Keratinocyte (primary cell): Measurements from ENCODE around the gene PRLR. TPM values are rescaled to one million over a fixed set of nuclear protein-coding genes. Genes with fewer than 3 reads are reported as not detected.

Source experiments
- DNase-seq: peaks from one replicate; pipeline ENCODE4 v3.0.0-alpha.2; 2011; ENCODE audit warnings: low read depth, missing footprints, low spot score
- FAIRE-seq: peaks from 2 replicates; lab custom pipeline; 2011; peaks lifted over from hg19 to GRCh38; lab: Jason Lieb, UNC
- H2AFZ ChIP-seq: 2 replicates; pipeline ENCODE4 v1.6.0; 2012; ENCODE audit warnings: low read length, control low read depth, inconsistent platforms; ENCODE audit not compliant: control insufficient read depth
- H3K27ac ChIP-seq: 2 replicates; pipeline ENCODE4 v1.5.1; 2011; ENCODE audit warnings: low read length; ENCODE audit not compliant: control insufficient read depth, insufficient read depth
- H3K27me3 ChIP-seq: 3 replicates; pipeline ENCODE4 v1.6.0; 2011; ENCODE audit warnings: low read length; ENCODE audit not compliant: control insufficient read depth, insufficient read depth; ENCODE audit errors: extremely low read depth
- H3K36me3 ChIP-seq, 2 experiments: 2 replicates in 1 of 2; 3 replicates in 1 of 2; pipeline ENCODE4 v1.5.1; 2011; ENCODE audit warnings: low read length in 2 of 2, mild to moderate bottlenecking in 1 of 2; ENCODE audit not compliant: control insufficient read depth in 2 of 2, insufficient read depth in 2 of 2; ENCODE audit errors: extremely low read depth in 1 of 2
- H3K4me1 ChIP-seq: 3 replicates; pipeline ENCODE4 v1.5.1; 2011; ENCODE audit warnings: low read length; ENCODE audit not compliant: control insufficient read depth, insufficient read depth; ENCODE audit errors: extremely low read depth
- H3K4me2 ChIP-seq: 3 replicates; pipeline ENCODE4 v1.6.0; 2011; ENCODE audit warnings: low read depth, low read length; ENCODE audit not compliant: control insufficient read depth, insufficient read depth; ENCODE audit errors: extremely low read depth
- H3K4me3 ChIP-seq, 3 experiments: fragments of 200-600 bp in 1 of 3; sonication (generic) in 1 of 3; 2 replicates in 2 of 3; 3 replicates in 1 of 3; pipeline ENCODE4 v1.5.1; 2011 to 2016; ENCODE audit warnings: low read length in 3 of 3, mild to moderate bottlenecking in 3 of 3, control low read depth in 2 of 3, inconsistent platforms in 1 of 3, low read depth in 1 of 3, mixed read lengths in 1 of 3, mixed run types in 1 of 3, moderate library complexity in 1 of 3; ENCODE audit not compliant: control insufficient read depth in 2 of 3, insufficient read depth in 2 of 3; ENCODE audit errors: extremely low read depth in 1 of 3
- H3K79me2 ChIP-seq: 2 replicates; pipeline ENCODE4 v1.6.0; 2012; ENCODE audit warnings: low read length; ENCODE audit not compliant: control insufficient read depth, insufficient read depth
- H3K9ac ChIP-seq: 3 replicates; pipeline ENCODE4 v1.6.0; 2011; ENCODE audit warnings: low read length; ENCODE audit not compliant: control insufficient read depth, insufficient read depth; ENCODE audit errors: extremely low read depth
- H3K9me1 ChIP-seq: 3 replicates; pipeline ENCODE4 v1.6.0; 2011; ENCODE audit warnings: low read length; ENCODE audit not compliant: control insufficient read depth, insufficient read depth; ENCODE audit errors: extremely low read depth
- H3K9me3 ChIP-seq: 2 replicates; pipeline ENCODE4 v1.5.1; 2012; ENCODE audit warnings: low read depth, low read length; ENCODE audit not compliant: control insufficient read depth
- H4K20me1 ChIP-seq: 3 replicates; pipeline ENCODE4 v1.6.0; 2011; ENCODE audit warnings: low read length; ENCODE audit not compliant: control insufficient read depth, insufficient read depth; ENCODE audit errors: extremely low read depth
- CTCF ChIP-seq, 3 experiments: IDR thresholded peaks in 1 of 3; conservative IDR thresholded peaks in 1 of 3; optimal IDR thresholded peaks in 1 of 3; 2 replicates in 2 of 3; 3 replicates in 1 of 3; pipeline versions ENCODE3 to v1.5.1; 2011; ENCODE audit warnings: low read length in 3 of 3, mild to moderate bottlenecking in 3 of 3, moderate library complexity in 2 of 3, control low read depth in 1 of 3, inconsistent platforms in 1 of 3; ENCODE audit not compliant: insufficient read depth in 2 of 3; ENCODE audit errors: extremely low read depth in 1 of 3
- EZH2 ChIP-seq: IDR thresholded peaks from one replicate; pipeline ENCODE4 v1.6.1; 2012; ENCODE audit warnings: inconsistent platforms, mild to moderate bottlenecking, low read length, moderate library complexity
- dilution Hi-C: fragments of 300-500 bp; cut with MboI; formaldehyde crosslinking; loops from one replicate; pipeline ENCODE4 v1.7.0; 2020; ENCODE audit warnings: low sequenced_read_pairs; ENCODE audit not compliant: extremely low pct_ligation_motif_present
- polyA plus RNA-seq, 5 experiments: library from polyadenylated mRNA; depleted of rRNA in 3 of 5; stranded (reverse) in 3 of 5; stranded (forward) in 1 of 5; unstranded in 1 of 5; fragments of >200 nt; gene quantifications; 1 replicate in 1 of 5; 2 replicates in 3 of 5; 3 replicates in 1 of 5; pipeline versions ENCODE4 v1.2.1 to v1.2.3, GENCODE V29; 2011 to 2012; ENCODE audit warnings: missing spikeins in 2 of 5, low read depth in 1 of 5, low replicate concordance in 1 of 5

Gene PRLR
- polyA plus RNA-seq, 1 donor (not counting 4 experiments of a cell fraction or from before 2014, with no cell fraction given), result 0.04 TPM

- TF ChIP-seq EZH2 (no peak), CTCF (optimal IDR thresholded peaks at IDR 0.05 in 1 of 3, IDR thresholded peaks at IDR 0.05 in 1 of 3, conservative IDR thresholded peaks at IDR 0.05 in 1 of 3; ENCODE audit: extremely low read depth in 1 of 3, insufficient read depth in 2 of 3, low read length in 3 of 3) (no peak)
- Histone ChIP-seq H3K9me3 (no peaks in the 10 kb centered on the region), H3K27ac (no peak overlapping the region), H3K9ac (no peak overlapping the region), H3K79me2 (no peaks in the 10 kb centered on the region), H3K4me2 (no peak overlapping the region), H3K27me3 (no peaks in the 10 kb centered on the region), H3K4me3 (no peak overlapping the region), H3K36me3 (no peaks in the 10 kb centered on the region), H4K20me1 (no peaks in the 10 kb centered on the region), H3K9me1 (no peaks in the 10 kb centered on the region), H2AFZ (no peak overlapping the region), H3K4me1 (peaks cover 1% of the 10 kb centered on the region)
- FAIRE-seq, result no peak
- dilution Hi-C loops, result no loop called here
- no peak for DNase-seq
These were observed 107.5 kb downstream of the PRLR start for GRCh38 chr5:35122819-35123218.

- H3K4me2 ChIP-seq, result no peak overlapping the region
- dilution Hi-C loops, result no loop called here
- TF ChIP-seq EZH2 (no peak), CTCF (optimal IDR thresholded peaks at IDR 0.05 in 1 of 3, IDR thresholded peaks at IDR 0.05 in 1 of 3, conservative IDR thresholded peaks at IDR 0.05 in 1 of 3; ENCODE audit: extremely low read depth in 1 of 3, insufficient read depth in 2 of 3, low read length in 3 of 3) (no peak)
- DNase-seq (no peak), FAIRE-seq (no peak)
- no peaks in the 10 kb centered on the region for H4K20me1 ChIP-seq
- H2AFZ ChIP-seq, result no peak overlapping the region
- H3K9ac ChIP-seq, result no peak overlapping the region
- H3K4me3 ChIP-seq, result no peak overlapping the region
- no peak overlapping the region for H3K27ac ChIP-seq
- H3K4me1 ChIP-seq, result peaks cover 3% of the 10 kb centered on the region
- no peaks in the 10 kb centered on the region for H3K36me3 ChIP-seq
- no peaks in the 10 kb centered on the region for H3K9me3 ChIP-seq
- H3K27me3 ChIP-seq, result no peaks in the 10 kb centered on the region
- no peaks in the 10 kb centered on the region for H3K79me2 ChIP-seq
- H3K9me1 ChIP-seq, result no peaks in the 10 kb centered on the region
These were observed 109.6 kb downstream of the PRLR start for GRCh38 chr5:35120715-35121114.
